Skeletal muscle tissue (tissue), 4 donors: ENCODE measurements around the gene TAB3. TPM values are rescaled to one million over a fixed set of nuclear protein-coding genes. Genes with fewer than 3 reads are reported as not detected.

Source experiments
- H3K27ac ChIP-seq: one replicate; pipeline ENCODE4 v1.7.0; 2013; ENCODE audit warnings: mild to moderate bottlenecking, low read depth, low read length, inconsistent platforms
- H3K27me3 ChIP-seq, 3 donors: one replicate each; pipeline ENCODE4 v1.7.0; 2013; ENCODE audit warnings: low read length in 3 of 3; ENCODE audit not compliant: control insufficient read depth in 3 of 3, insufficient read depth in 3 of 3
- H3K36me3 ChIP-seq, 3 donors: one replicate each; pipeline ENCODE4 v1.7.0; 2013; ENCODE audit warnings: low read length in 3 of 3; ENCODE audit not compliant: control insufficient read depth in 3 of 3, insufficient read depth in 3 of 3
- H3K4me1 ChIP-seq, 3 donors: one replicate each; pipeline ENCODE4 v1.7.0; 2013; ENCODE audit warnings: low read length in 3 of 3, mild to moderate bottlenecking in 3 of 3; ENCODE audit not compliant: control insufficient read depth in 3 of 3, insufficient read depth in 3 of 3
- H3K4me3 ChIP-seq, 3 donors: one replicate each; pipeline ENCODE4 v1.7.0; 2013; ENCODE audit warnings: low read length in 3 of 3
- H3K9ac ChIP-seq, 3 donors: one replicate each; pipeline ENCODE4 v1.7.0; 2013; ENCODE audit warnings: low read length in 3 of 3, mild to moderate bottlenecking in 3 of 3, moderate library complexity in 2 of 3, low read depth in 1 of 3
- H3K9me3 ChIP-seq, 3 donors: one replicate each; pipeline ENCODE4 v1.7.0; 2013; ENCODE audit warnings: low read length in 3 of 3; ENCODE audit not compliant: control insufficient read depth in 3 of 3
- total RNA-seq: library from RNA; depleted of rRNA; stranded (reverse); fragments of >200 nt; gene quantifications from one replicate; pipeline ENCODE4 v1.2.3, GENCODE V29; 2014
- donor health status: Osteomylitis.

Gene TAB3
- total RNA-seq, 1 donor from 2014 or later: 5.7 TPM

- H3K9me3 ChIP-seq: peaks cover 0 to 10% (median under 1%) of the 10 kb centered on the region in 3 donors
Observed at GRCh38 chrX:30787012-30787411, 102.0 kb downstream of the TAB3 start.

GRCh38 chrX:30786374-30786773 lies 102.7 kb downstream of the TAB3 start:
- H3K4me3 ChIP-seq: no peak overlapping the region
- no peak overlapping the region for H3K27ac ChIP-seq
- H3K9me3 ChIP-seq: peaks cover 0 to 4% (median 0%) of the 10 kb centered on the region in 3 donors
- no peaks in the 10 kb centered on the region for H3K4me1 ChIP-seq
- H3K27me3 ChIP-seq: peaks cover 0 to 12% (median 0%) of the 10 kb centered on the region in 3 donors
- H3K9ac ChIP-seq: no peak overlapping the region
- no peaks in the 10 kb centered on the region for H3K36me3 ChIP-seq

More at GRCh38 chrX:30787012-30787411, 102.0 kb downstream of the TAB3 start:
- Histone ChIP-seq H3K27me3 (peaks cover 0 to 14% (median 0%) of the 10 kb centered on the region in 3 donors), H3K9ac (no peak overlapping the region), H3K36me3 (no peaks in the 10 kb centered on the region), H3K4me3 (no peak overlapping the region), H3K4me1 (no peaks in the 10 kb centered on the region), H3K27ac (no peak overlapping the region)

GRCh38 chrX:30781711-30782444 lies 107.2 kb downstream of the TAB3 start:
- no peaks in the 10 kb centered on the region for H3K9me3 ChIP-seq
- H3K4me3 ChIP-seq: no peak overlapping the region
- no peak overlapping the region for H3K27ac ChIP-seq
- no peaks in the 10 kb centered on the region for H3K36me3 ChIP-seq
- no peaks in the 10 kb centered on the region for H3K4me1 ChIP-seq
- no peaks in the 10 kb centered on the region for H3K27me3 ChIP-seq
- H3K9ac ChIP-seq: no peak overlapping the region

GRCh38 chrX:30779453-30780030 lies 109.5 kb downstream of the TAB3 start:
- Histone ChIP-seq H3K36me3 (no peaks in the 10 kb centered on the region), H3K4me3 (no peak overlapping the region), H3K27me3 (no peaks in the 10 kb centered on the region), H3K9ac (no peak overlapping the region), H3K9me3 (no peaks in the 10 kb centered on the region), H3K27ac (no peak overlapping the region), H3K4me1 (no peaks in the 10 kb centered on the region)

- no peaks in the 10 kb centered on the region for H3K9me3 ChIP-seq
- H3K36me3 ChIP-seq: no peaks in the 10 kb centered on the region
- no peaks in the 10 kb centered on the region for H3K4me1 ChIP-seq
- no peak overlapping the region for H3K27ac ChIP-seq
- H3K4me3 ChIP-seq: no peak overlapping the region
- H3K9ac ChIP-seq: no peak overlapping the region
- no peaks in the 10 kb centered on the region for H3K27me3 ChIP-seq
Observed at GRCh38 chrX:30777575-30777974, 111.5 kb downstream of the TAB3 start.

Other genes with a start within 250 kb of the TAB3 start
- gene GK, start 235.8 kb downstream of the TAB3 start, total RNA-seq: 4.7 TPM
- not detected for gene FTHL17, start 182.8 kb upstream of the TAB3 start, total RNA-seq